Measurements from ENCODE around the gene MYBPC3. TPM values are rescaled to one million over a fixed set of nuclear protein-coding genes. Genes with fewer than 3 reads are reported as not detected.

Gene MYBPC3
- total and polyA plus RNA-seq, 12 donors: 484 to 3,138 (median 2,423) TPM

DNA sequence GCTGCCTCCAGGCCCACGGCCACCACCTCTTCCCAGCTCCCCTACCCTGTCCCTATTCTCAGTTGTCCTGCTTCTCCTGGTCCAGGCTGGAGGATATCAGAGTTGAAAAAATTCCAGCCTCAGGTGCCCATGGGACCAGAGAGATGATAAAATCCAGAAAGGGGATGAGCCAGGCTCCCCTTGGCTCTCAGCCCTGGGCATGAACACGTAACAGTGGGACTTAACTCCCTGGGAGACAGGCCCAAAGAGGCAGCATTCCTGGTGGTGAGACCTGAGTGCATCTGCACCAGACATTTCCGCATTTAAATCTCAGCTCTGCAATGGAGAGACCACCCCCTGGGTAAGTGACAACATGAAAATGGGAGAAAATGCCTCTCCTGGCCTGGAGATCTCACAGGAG, 45.5 kb upstream of the MYBPC3 start:
- Histone ChIP-seq H3K27ac (peak overlapping the region in 2 of 10 donors; percentile 11 to 90), H3K4me1 (peaks cover 11 to 56% (median 32%) of the 10 kb centered on the region in 9 donors), H3K36me3 (no peaks in the 10 kb centered on the region), H3K9me3 (no peaks in the 10 kb centered on the region), H3K27me3 (no peaks in the 10 kb centered on the region), H3K4me3 (no peak overlapping the region)
- 72 to 84% methylated on average over 3 of the region's 3 CpGs for WGBS, 2 donors
- no peak for TF ChIP-seq CTCF (IDR thresholded peaks at IDR 0.05)
- DNase-seq (no peak), ATAC-seq (no peak)
- intact Hi-C loops (cut with DNase I): no loop called here

GRCh38 chr11:47396049-47396320, 43.5 kb upstream of the MYBPC3 start:
- intact Hi-C loops (cut with DNase I): no loop called here
- ATAC-seq: no peak
- Histone ChIP-seq H3K9me3 (no peaks in the 10 kb centered on the region), H3K4me1 (peaks cover 7 to 66% (median 30%) of the 10 kb centered on the region in 9 donors), H3K36me3 (no peaks in the 10 kb centered on the region), H3K27me3 (no peaks in the 10 kb centered on the region), H3K27ac (peak overlapping the region in 6 of 10 donors; percentile 87 to 100 (median 95)), H3K4me3 (no peak overlapping the region)
- WGBS, 2 donors: 95 to 97% methylated on average over 3 of the region's 3 CpGs
- DNase-seq: no peak
- no peak for TF ChIP-seq CTCF (IDR thresholded peaks at IDR 0.05)

DNA sequence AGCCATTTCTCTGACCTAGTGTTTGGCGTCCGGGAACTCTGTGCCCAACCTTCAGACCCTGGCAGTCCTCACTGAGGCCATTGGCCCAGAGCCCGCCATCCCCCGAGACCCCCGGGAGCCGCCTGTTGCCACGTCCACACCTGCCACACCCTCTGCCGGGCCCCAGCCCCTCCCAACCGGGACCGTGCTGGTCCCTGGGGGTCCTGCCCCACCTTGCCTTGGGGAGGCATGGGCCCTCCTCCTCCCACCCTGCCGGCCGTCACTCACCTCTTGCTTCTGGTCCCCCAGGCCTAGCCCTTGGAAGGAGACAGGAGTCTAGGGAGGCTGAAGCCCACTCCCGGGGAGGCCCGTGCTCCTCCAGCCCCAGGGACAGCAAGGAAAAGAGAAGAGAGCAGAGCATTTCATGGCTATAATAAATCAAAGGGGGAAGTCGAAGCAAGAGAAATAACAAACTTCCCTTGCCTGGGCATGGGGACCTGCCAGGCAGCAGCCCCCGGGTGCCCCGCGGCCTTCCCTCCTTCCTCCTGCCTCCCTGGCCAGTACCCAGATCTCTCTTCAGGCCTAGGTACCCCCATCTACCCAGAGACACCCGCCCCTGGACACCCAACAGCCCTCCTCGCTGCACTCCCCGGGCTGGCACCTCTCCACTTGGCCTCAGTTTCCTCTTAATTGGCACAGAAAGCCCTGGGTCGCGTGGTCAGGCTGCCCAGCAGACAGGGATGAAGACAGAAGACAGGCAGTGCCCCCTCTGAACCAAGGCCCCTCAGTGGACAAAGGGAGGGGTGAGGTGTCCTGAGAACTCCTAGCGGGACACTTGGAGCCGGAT, 42.9 kb upstream of the MYBPC3 start:
- no peaks in the 10 kb centered on the region for H3K9me3 ChIP-seq
- no peak for TF ChIP-seq CTCF (IDR thresholded peaks at IDR 0.05)
- H3K27me3 ChIP-seq: no peaks in the 10 kb centered on the region
- ATAC-seq: no peak
- WGBS, 2 donors: 84 to 88% methylated on average over 25 of the region's 25 CpGs
- intact Hi-C loops (cut with DNase I): no loop called here
- H3K4me1 ChIP-seq: peaks cover 2 to 66% (median 24%) of the 10 kb centered on the region in 9 donors
- peak overlapping the region; percentile 79 to 100 (median 92) for H3K27ac ChIP-seq
- no peaks in the 10 kb centered on the region for H3K36me3 ChIP-seq
- peak overlapping the region in 7 of 10 donors; percentile 10 to 52 (median 24) for H3K4me3 ChIP-seq
- no peak for DNase-seq

- Histone ChIP-seq H3K9me3 (no peaks in the 10 kb centered on the region), H3K36me3 (no peaks in the 10 kb centered on the region), H3K4me3 (peak overlapping the region in 7 of 10 donors; percentile 10 to 52 (median 24)), H3K27ac (peak overlapping the region; percentile 79 to 100 (median 92)), H3K4me1 (peaks cover 0 to 68% (median 18%) of the 10 kb centered on the region in 9 donors), H3K27me3 (no peaks in the 10 kb centered on the region)
- intact Hi-C loops (cut with DNase I): no loop called here
- WGBS, 2 donors: 69 to 74% methylated on average over 37 to 39 of the region's 39 CpGs
- ATAC-seq: peak; percentile 40 to 78 (median 62)
- DNase-seq: peak; percentile 63 to 68
- TF ChIP-seq CTCF (IDR thresholded peaks at IDR 0.05): no peak
Observed at GRCh38 chr11:47394322-47395222, 42.1 kb upstream of the MYBPC3 start.
